Neural cell (in vitro differentiated cells): Measurements from ENCODE around the gene CCSER2. TPM values are rescaled to one million over a fixed set of nuclear protein-coding genes. Genes with fewer than 3 reads are reported as not detected.

Experiments
- H2AFZ ChIP-seq: fragments of 200-600, 300-800 bp; sonication (generic), shearing (Covaris generic); 2 replicates; pipeline ENCODE4 v1.6.0; 2014; ENCODE audit warnings: low read depth, mild to moderate bottlenecking, antibody characterized with exemption, low read length, moderate library complexity
- H3F3A ChIP-seq: fragments of 200-600 bp; shearing (Covaris generic); 2 replicates; pipeline ENCODE4 v1.6.1; 2016; ENCODE audit warnings: mild to moderate bottlenecking, moderate library complexity, mixed read lengths, antibody characterized with exemption, low read length; ENCODE audit not compliant: insufficient read depth, poor library complexity, severe bottlenecking
- H3K27ac ChIP-seq: fragments of 200-600, 300-800 bp; sonication (generic), shearing (Covaris generic); 2 replicates; pipeline ENCODE4 v1.5.1; 2014; ENCODE audit warnings: mild to moderate bottlenecking, low read length, moderate library complexity
- H3K27me3 ChIP-seq: fragments of 300-800, 200-600 bp; sonication (generic), shearing (Covaris generic); 2 replicates; pipeline ENCODE4 v1.6.0; 2014; ENCODE audit warnings: mild to moderate bottlenecking, low read depth, low read length, moderate library complexity; ENCODE audit not compliant: insufficient read depth
- H3K36me3 ChIP-seq: fragments of 300-800, 200-600 bp; sonication (generic), shearing (Covaris generic); 2 replicates; pipeline ENCODE4 v1.5.1; 2014; ENCODE audit warnings: mild to moderate bottlenecking, antibody characterized with exemption, low read length, moderate library complexity; ENCODE audit not compliant: insufficient read depth
- H3K4me2 ChIP-seq: fragments of 300-800, 200-600 bp; sonication (generic), shearing (Covaris generic); 2 replicates; pipeline ENCODE4 v1.6.0; 2014; ENCODE audit warnings: mild to moderate bottlenecking, low read length
- H3K4me3 ChIP-seq: fragments of 300-800, 200-600 bp; sonication (generic), shearing (Covaris generic); 2 replicates; pipeline ENCODE4 v1.5.1; 2014; ENCODE audit warnings: mild to moderate bottlenecking, low read length, moderate library complexity
- H3K79me2 ChIP-seq: fragments of 200-600 bp; shearing (Covaris generic); replicated peaks from 2 replicates; pipeline ENCODE4 v1.6.0; 2014; ENCODE audit warnings: mild to moderate bottlenecking, low read length, moderate library complexity; ENCODE audit not compliant: insufficient read depth
- H3K9ac ChIP-seq: fragments of 300-800, 200-600 bp; sonication (generic), shearing (Covaris generic); 2 replicates; pipeline ENCODE4 v1.6.1; 2016; ENCODE audit warnings: mild to moderate bottlenecking, low read length, mixed read lengths
- H3K9me2 ChIP-seq: fragments of 200-600 bp; shearing (Covaris generic); 2 replicates; pipeline ENCODE4 v1.6.1; 2016; ENCODE audit warnings: mild to moderate bottlenecking, low read length, mixed read lengths; ENCODE audit not compliant: insufficient read depth
- H3K9me3 ChIP-seq: fragments of 200-600, 300-800 bp; sonication (generic), shearing (Covaris generic); 2 replicates; pipeline ENCODE4 v1.6.1; 2016; ENCODE audit warnings: mild to moderate bottlenecking, mixed run types, low read length, moderate library complexity, mixed read lengths
- H4K20me1 ChIP-seq: fragments of 200-600 bp; shearing (Covaris generic); 2 replicates; pipeline ENCODE4 v1.6.1; 2016; ENCODE audit warnings: mild to moderate bottlenecking, mixed run types; ENCODE audit not compliant: insufficient read depth
- EP300 ChIP-seq: fragments of 450-650 bp; conservative IDR thresholded peaks from 2 replicates; pipeline ENCODE4 v1.6.1; 2014; ENCODE audit warnings: antibody characterized with exemption, mild to moderate bottlenecking, moderate library complexity; ENCODE audit not compliant: poor library complexity, severe bottlenecking
- EZH2 ChIP-seq: fragments of 200-600, 300-800 bp; shearing (Covaris generic), sonication (generic); IDR thresholded peaks from 2 replicates; pipeline ENCODE4 v1.6.1; 2014; ENCODE audit warnings: antibody characterized with exemption, low read length, borderline replicate concordance, mild to moderate bottlenecking; ENCODE audit not compliant: insufficient read depth, poor library complexity, severe bottlenecking
- MXI1 ChIP-seq: fragments of 450-650 bp; conservative IDR thresholded peaks from 2 replicates; pipeline ENCODE4 v1.6.1; 2014; ENCODE audit warnings: antibody characterized with exemption, mild to moderate bottlenecking; ENCODE audit not compliant: poor library complexity, severe bottlenecking
- POLR2AphosphoS5 ChIP-seq: IDR thresholded peaks from 2 replicates; pipeline ENCODE4 v1.6.1; 2012
- RAD21 ChIP-seq: fragments of 450-650 bp; conservative IDR thresholded peaks from 2 replicates; pipeline ENCODE4 v1.6.1; 2014; ENCODE audit warnings: antibody characterized with exemption, mild to moderate bottlenecking, moderate library complexity
- SMC3 ChIP-seq: fragments of 450-650 bp; conservative IDR thresholded peaks from 2 replicates; pipeline ENCODE4 v1.6.1; 2014; ENCODE audit warnings: antibody characterized with exemption, mild to moderate bottlenecking, moderate library complexity; ENCODE audit not compliant: poor library complexity
- TAF1 ChIP-seq: IDR thresholded peaks from 2 replicates; pipeline ENCODE4 v1.6.1; 2012; ENCODE audit warnings: low read depth
- polyA plus RNA-seq: library from polyadenylated mRNA; depleted of rRNA; stranded (reverse); fragments of >200 nt; gene quantifications from 2 replicates; pipeline ENCODE4 v1.2.3, GENCODE V29; 2014
- TF ChIP-seq, protein P1 (sequence below): IDR thresholded peaks from 2 replicates; pipeline ENCODE4 v1.6.1; 2012; ENCODE audit warnings: borderline replicate concordance
- TF ChIP-seq, protein P2 (sequence below): fragments of 450-650 bp; IDR thresholded peaks from 2 replicates; pipeline ENCODE4 v1.5.1; 2014; ENCODE audit warnings: antibody characterized with exemption, mild to moderate bottlenecking, moderate library complexity; ENCODE audit not compliant: poor library complexity, severe bottlenecking

Gene CCSER2
- polyA plus RNA-seq, 1 donor from 2014 or later: 38.3 TPM

DNA sequence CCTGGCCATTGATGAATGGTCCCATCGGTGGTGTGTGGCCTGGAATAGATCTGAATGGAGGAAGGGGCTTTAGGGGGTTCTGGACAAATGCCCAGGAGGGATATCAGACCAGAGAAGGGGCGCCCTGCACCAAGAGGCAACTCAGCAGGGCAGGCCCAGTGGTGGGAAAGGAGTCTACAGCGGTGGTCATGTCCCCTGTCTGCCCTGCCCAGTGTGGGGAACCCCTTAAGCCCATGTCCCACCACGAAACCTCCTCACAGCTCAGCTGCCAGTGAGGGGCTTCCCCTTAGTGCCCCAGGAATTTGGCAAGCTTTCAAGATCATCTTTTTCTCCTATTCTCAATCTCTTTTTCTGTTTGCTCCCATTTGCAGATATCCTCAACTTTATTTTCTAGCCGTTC is 14.1 kb upstream of the CCSER2 start:
- Histone ChIP-seq H3K9ac (no peak overlapping the region), H4K20me1 (no peaks in the 10 kb centered on the region), H3K4me2 (no peak overlapping the region), H3K9me2 (no peaks in the 10 kb centered on the region), H3K36me3 (no peaks in the 10 kb centered on the region), H3F3A (no peaks in the 10 kb centered on the region), H3K4me3 (no peak overlapping the region), H3K27ac (no peak overlapping the region), H3K9me3 (no peaks in the 10 kb centered on the region), H3K79me2 (no peaks in the 10 kb centered on the region), H2AFZ (no peak overlapping the region), H3K27me3 (no peaks in the 10 kb centered on the region)
- TF ChIP-seq TAF1: no peak
- TF ChIP-seq, protein P1, sequence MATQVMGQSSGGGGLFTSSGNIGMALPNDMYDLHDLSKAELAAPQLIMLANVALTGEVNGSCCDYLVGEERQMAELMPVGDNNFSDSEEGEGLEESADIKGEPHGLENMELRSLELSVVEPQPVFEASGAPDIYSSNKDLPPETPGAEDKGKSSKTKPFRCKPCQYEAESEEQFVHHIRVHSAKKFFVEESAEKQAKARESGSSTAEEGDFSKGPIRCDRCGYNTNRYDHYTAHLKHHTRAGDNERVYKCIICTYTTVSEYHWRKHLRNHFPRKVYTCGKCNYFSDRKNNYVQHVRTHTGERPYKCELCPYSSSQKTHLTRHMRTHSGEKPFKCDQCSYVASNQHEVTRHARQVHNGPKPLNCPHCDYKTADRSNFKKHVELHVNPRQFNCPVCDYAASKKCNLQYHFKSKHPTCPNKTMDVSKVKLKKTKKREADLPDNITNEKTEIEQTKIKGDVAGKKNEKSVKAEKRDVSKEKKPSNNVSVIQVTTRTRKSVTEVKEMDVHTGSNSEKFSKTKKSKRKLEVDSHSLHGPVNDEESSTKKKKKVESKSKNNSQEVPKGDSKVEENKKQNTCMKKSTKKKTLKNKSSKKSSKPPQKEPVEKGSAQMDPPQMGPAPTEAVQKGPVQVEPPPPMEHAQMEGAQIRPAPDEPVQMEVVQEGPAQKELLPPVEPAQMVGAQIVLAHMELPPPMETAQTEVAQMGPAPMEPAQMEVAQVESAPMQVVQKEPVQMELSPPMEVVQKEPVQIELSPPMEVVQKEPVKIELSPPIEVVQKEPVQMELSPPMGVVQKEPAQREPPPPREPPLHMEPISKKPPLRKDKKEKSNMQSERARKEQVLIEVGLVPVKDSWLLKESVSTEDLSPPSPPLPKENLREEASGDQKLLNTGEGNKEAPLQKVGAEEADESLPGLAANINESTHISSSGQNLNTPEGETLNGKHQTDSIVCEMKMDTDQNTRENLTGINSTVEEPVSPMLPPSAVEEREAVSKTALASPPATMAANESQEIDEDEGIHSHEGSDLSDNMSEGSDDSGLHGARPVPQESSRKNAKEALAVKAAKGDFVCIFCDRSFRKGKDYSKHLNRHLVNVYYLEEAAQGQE: no peak
- TF ChIP-seq POLR2AphosphoS5: no peak
- TF ChIP-seq MXI1: no peak
- TF ChIP-seq SMC3: no peak
- TF ChIP-seq, protein P2, sequence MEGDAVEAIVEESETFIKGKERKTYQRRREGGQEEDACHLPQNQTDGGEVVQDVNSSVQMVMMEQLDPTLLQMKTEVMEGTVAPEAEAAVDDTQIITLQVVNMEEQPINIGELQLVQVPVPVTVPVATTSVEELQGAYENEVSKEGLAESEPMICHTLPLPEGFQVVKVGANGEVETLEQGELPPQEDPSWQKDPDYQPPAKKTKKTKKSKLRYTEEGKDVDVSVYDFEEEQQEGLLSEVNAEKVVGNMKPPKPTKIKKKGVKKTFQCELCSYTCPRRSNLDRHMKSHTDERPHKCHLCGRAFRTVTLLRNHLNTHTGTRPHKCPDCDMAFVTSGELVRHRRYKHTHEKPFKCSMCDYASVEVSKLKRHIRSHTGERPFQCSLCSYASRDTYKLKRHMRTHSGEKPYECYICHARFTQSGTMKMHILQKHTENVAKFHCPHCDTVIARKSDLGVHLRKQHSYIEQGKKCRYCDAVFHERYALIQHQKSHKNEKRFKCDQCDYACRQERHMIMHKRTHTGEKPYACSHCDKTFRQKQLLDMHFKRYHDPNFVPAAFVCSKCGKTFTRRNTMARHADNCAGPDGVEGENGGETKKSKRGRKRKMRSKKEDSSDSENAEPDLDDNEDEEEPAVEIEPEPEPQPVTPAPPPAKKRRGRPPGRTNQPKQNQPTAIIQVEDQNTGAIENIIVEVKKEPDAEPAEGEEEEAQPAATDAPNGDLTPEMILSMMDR: no peak
- no peak for TF ChIP-seq RAD21
- no peak for TF ChIP-seq EP300
- no peak for TF ChIP-seq EZH2

DNA sequence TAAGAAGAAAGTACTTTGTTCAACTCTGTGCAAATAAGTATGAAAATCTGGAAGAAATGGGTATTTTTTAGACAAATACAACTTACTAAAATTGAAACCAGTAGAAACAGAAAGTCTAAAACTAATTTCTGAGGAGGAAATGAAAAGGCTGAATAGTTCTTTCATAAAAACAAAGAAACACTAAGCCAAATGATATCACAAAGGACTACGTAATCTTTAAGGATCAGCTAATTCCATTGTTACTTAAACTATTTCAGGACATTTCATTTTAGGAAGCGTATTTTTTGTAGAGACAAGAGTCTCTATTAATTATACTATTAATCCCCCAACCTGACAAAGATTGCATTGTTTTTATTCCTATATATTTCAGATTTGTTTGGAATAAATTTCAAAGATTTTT is 11.2 kb upstream of the CCSER2 start:
- Histone ChIP-seq H3K79me2 (no peaks in the 10 kb centered on the region), H3K9me2 (no peaks in the 10 kb centered on the region), H3F3A (no peaks in the 10 kb centered on the region), H3K27ac (no peak overlapping the region), H3K9ac (no peak overlapping the region), H3K9me3 (no peaks in the 10 kb centered on the region), H2AFZ (no peak overlapping the region), H3K27me3 (no peaks in the 10 kb centered on the region), H4K20me1 (no peaks in the 10 kb centered on the region), H3K4me3 (no peak overlapping the region), H3K36me3 (no peaks in the 10 kb centered on the region), H3K4me2 (no peak overlapping the region)
- TF ChIP-seq POLR2AphosphoS5: no peak
- TF ChIP-seq EP300: no peak
- TF ChIP-seq MXI1: no peak
- TF ChIP-seq, protein P1: no peak
- no peak for TF ChIP-seq RAD21
- TF ChIP-seq, protein P2: no peak
- no peak for TF ChIP-seq SMC3
- no peak for TF ChIP-seq EZH2
- no peak for TF ChIP-seq TAF1
